NCI-H1436 (cell line): ENCODE measurements around the gene AEBP1.

ENCODE experiments used
- DNase-seq: peaks from one replicate; lab custom pipeline; 2025; lab: John Stamatoyannopoulos, UW

The AEBP1 gene

DNA sequence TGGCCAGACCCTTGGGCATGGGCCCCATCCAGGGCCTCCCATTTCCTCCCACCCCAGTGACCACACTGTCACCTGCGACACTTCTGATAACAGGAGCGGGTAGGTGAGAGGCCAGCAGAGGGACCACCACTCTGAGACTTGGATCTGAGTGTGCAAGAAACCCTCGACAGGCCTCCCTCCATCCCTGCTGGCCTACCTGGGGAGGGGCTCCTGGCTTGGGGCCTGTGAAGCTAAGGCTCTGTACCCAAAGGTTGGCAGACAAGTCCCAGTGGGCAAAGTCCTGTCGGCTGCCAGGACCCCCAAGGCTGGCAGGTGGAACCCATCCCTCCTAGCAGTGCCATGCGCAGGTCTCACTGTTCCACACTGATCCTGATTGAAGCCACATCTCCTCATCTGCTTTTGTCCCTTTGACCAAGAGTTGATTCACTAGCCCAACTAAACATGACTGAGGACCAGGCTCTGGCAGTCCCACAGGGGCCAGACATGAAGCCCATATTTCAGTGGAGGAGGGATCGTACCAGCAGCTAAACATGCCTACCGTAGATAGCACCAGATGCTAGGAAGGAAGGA lies 37.6 kb upstream of the AEBP1 start:
- DNase-seq, result no peak

DNA sequence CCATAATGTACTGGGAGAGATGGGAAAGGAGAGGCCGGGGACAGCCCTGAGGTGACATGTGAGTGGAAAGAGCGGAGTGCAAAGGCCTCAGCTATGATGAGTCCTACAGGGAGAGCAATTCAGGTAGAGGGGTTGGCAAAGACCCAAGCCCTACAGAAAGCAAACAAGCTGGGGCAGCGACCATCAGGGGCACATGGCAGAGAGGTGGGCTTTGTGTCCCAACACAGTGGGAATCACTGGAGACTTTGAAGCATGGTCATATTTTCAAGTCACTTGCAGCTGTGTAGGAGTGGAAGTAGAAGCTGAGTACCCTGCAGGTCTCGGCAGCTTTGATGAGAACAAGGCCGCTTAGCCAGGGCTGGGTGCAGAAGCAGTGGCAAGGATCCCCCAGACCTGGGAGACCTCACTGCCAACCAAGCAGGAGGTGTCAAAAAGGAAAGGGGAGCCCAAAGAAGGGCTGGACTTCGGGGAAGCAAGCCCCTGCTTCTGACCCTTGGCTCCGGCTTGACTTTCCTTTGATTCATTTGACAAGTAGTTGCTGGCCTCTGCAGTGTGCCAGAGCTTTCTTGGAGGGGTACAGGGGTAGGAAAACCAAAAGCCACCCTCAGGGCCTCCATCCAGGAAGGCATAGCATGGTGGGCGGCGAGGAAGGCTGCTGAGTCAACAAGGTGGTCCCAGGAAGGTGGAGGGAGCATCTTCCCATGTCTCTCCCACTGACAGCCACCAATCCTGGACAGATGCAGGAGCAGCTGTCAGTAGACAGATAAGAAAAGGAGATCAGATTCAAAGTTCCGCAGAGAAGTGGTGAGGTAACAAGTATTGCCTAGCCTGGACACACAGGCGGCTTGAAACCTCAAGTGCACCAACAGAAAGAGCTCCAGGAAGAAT lies 36.8 kb upstream of the AEBP1 start:
- DNase-seq, result no peak

DNA sequence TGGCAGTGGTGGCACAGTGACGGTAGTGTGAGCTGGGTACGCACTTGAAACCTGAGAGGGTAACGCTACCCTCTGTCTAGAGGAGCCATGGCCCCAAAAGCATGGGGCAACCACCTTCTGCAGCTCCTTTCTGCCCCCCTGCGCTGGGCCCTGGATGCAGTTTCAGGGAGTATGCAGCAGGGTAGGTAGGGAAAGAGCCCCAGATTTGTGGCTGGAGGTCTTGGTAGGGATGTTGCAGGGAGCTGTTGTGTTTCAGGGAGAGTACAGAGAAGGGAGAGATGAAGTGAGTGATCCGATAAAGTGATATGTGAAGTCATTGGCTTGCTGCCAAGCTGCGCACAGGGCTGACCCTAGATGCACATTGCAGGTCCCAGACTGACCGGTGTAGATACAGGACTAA lies 36.1 kb upstream of the AEBP1 start:
- no peak for DNase-seq

DNA sequence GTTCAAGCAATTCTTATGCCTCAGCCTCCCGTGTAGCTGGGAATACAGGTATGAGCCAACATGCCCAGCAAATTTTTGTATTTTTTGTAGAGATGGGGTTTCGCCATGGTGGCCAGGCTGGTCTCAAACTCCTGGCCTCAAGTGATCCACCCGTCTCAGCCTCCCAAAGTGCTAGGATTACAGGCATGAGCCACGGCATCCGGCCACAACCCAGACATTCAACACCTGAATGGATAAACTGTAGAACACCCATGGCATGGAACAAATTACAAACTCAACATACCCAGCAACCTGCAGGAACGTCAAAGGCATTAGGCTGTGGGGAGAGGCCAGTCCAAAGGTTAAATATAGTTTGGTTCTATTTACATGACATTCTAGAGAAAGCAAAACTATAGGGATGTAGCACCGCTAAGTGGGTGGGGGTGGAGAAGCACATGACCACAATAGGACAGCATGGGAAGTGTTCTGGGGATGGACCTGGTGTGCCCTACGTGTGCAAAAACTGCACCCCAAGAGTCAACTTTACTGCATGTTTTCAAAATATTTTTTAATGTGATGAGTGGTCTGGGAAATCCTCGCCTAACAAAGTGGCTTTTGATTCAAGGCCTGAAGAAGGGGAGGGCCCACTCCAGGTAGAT lies 32.3 kb upstream of the AEBP1 start:
- no peak for DNase-seq

DNA sequence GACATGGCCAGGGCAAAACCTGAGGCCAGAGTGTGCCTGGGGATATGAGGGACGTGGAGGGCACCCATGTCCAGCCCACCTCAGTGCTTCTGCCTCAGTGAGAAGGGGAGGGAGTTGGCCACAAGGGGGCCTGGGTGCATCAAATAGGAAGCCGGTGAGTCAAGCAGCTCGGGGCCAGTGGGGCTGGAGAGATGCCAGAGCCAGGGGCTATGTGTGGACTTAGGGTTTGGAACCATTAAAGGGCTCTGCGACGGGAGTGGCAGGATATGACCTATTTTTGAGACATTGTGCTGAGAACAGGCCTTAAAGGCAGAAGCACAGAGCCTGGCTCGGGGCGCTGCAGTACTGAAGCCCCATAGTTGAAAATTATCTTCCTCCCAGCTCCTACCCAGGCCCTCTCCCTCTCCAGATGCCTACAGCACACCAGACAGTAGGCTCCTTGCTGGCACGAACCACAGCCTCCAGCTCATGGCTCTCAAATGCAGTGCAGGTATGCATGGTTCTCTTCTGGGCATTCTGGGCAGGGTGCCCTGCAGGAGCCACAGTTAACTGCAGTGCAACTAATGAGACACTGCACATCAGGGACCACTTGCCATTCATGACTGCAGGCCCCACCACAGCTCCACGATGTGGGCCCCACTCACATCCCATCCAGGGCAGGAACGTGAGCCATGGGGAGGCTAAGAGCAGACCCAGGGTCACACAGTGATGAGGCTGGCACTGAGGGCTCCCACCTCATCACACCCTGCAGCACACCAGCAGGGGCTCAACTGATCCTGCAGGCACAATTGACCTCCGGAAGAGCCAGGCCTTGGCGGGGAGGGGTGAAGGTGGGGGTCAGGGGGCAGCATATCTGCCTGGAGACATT lies 31.5 kb upstream of the AEBP1 start:
- DNase-seq, result no peak

DNA sequence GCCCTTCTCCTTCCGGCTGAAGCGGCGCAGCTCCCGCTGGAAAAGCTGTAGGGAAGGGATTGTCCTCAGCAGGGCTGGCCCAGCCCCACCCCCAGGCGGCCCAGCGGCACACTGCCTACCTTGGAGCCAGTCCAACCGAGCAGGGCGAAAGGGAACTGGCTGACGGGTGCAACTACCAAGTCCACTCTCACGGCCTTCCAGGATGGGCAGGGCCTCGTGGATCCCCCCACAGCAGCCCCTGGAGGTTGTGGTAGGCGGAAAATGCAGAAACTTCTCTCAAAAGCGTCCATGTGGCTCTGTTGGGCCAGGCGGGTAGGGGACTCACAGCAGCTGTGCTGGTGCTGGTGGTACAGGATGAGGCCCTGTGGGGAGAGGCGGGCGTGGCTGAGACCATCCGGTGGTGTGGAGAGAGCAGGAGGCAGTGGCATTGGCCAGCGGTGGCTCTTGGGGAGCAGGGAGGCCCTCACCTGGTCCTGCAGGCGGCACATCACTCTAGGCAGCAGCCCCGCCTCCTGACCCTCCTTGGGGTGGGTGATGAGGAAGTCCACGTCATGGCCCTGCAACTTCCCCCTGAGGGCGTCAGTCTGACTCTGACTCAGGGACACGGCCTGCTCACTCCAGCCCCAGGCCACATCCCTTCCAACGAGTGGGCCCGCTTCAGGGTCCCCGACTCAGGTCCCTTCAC lies 30.3 kb upstream of the AEBP1 start:
- DNase-seq, result no peak

DNA sequence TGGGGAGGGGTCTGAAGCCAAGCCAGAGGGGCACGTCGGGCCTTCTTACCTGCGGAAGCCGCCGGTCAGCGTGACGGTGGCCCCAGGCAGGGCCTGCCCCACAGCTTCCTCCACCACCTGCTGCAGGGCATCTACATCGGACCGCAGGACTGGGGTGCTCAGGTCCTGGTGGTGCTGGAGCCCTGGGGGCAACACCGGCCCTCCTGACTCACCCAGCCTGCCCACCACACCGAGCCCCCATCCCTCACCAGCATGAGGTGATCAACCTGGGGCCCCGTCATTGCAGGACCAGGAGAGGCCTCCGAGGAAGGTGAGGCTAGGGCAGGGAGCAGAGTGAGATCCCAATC lies 29.8 kb upstream of the AEBP1 start:
- DNase-seq, result no peak

DNA sequence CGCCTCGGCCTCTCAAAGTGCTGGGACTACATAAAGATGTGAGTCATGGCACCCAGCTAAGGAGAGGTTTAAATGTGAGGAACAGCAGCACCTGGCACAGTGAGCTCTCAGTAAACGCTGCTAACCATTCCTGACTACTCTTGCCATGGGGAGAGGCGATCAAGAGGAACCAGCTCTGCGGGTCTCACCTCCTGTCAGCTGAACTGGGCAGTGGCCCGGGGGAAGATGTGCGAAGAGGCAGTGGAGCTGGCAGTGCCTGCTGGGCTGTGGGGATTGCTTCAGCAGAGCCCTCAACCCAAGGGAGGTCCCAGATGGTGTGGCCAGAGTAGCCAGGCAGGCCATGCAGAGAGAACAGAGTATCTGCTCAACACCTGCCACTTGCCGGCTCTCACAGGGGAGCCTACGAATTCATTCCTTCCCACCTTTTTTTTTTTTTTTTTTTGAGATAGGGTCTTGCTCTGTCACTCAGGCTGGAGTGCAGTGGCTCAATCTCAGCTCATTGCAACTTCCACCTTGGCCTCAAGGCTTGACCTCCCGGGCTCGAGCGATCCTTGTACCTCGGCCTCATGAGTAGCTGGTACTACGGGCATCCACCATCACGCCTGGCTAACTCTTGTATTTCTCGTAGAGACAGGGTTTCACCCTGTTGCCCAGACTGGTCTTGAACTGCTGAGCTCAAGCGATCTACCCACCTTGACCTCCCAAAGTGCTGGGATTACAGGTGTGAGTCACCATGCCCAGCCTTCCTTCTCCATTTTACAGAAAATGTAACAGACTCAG lies 28.7 kb upstream of the AEBP1 start:
- DNase-seq, result no peak

DNA sequence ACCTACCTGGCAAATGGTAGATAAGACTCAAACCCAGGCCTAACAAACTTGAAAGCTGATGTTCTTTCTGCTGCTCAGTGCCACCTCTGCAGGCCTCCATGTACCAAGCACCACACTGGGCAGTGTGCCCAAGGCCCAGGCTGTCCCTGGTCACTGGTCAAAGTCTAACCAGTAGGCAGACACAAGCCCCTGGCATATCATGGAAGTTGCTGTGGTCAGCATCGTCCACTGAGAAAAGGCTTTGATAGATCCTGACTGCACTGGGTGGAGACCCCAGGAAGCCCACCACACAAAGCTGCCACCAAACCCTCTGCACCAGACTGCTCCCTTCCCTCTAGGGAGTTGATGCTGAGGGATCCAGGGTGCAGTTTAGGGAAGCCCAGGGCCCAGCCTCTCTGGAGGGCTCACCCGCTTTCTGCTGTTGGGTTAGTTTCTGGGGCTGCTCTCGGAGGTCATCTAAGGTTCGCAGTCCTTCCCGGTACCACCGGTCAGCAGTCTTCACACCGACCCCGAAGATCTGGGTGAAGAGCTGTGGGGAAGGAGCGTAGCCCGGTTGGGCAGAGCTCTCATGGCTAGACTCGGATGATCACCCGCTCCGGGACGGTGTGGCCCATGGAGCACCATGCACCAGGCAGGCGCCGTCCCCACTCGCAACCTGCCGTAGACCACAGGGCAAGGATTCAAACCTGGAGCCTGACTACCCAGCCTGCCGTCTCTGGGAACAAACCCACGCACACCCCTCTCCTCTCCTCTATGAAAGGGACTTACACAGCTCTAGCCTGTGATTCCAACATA lies 27.8 kb upstream of the AEBP1 start:
- DNase-seq, result no peak

DNA sequence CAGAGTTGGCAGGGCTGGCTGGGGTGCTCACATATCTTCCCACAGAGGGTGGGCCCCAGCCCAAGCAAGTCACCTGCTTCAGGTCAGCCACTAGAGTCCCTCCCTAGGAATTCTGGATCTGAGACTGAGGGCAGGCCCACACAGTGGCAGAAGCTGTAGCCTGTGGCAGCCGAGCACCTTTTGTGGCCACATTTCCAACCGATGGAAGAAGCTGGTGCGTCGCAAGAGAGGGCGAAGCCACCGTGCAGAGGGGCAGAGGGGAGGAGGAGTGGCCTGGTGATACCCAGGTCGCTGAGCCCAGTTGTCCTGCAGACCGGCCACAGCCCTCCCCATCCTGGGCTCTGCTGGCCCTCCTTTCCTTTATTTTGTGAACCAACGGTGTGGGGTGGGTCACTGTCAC lies 27.1 kb upstream of the AEBP1 start:
- DNase-seq, result no peak

DNA sequence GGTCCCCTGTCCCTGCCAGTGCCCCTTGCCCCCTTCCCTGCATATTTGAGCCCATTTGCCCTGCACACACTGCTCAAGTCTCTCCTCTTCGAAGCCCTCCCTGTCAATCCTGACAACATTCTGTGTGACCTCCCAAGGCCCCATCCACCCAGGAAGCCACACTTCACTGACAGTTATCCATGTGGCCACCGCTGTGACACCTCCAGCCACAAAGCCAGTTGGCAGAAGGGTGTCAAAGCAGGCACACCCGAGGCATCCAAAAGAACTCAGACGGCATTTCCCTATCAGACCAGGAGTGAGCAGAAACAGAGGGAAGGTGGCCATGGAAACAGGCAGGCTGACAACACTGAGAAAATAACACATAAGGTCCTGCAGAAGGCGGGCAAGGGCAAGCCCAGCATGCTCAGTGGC lies 26.5 kb upstream of the AEBP1 start:
- no peak for DNase-seq

DNA sequence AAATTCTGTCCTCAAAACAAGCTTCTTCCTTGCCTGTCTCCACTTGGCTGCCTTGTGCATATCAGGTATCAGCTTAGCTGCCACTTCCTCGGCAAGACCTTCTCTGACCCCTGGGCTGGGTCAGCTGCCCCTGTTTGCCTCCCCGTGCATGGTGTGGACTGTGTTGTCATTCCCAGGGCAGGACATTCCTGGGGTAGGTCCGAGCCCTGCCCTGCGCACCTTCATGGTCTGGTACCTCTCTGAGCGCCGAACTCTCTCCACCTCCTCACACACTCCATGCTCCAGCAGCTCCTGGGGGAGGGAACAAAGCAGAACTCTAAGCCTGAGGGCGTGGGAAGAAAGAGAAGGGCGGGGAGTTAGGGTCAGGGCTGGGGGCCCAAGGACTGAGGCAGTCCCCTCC lies 25.6 kb upstream of the AEBP1 start:
- no peak for DNase-seq

DNA sequence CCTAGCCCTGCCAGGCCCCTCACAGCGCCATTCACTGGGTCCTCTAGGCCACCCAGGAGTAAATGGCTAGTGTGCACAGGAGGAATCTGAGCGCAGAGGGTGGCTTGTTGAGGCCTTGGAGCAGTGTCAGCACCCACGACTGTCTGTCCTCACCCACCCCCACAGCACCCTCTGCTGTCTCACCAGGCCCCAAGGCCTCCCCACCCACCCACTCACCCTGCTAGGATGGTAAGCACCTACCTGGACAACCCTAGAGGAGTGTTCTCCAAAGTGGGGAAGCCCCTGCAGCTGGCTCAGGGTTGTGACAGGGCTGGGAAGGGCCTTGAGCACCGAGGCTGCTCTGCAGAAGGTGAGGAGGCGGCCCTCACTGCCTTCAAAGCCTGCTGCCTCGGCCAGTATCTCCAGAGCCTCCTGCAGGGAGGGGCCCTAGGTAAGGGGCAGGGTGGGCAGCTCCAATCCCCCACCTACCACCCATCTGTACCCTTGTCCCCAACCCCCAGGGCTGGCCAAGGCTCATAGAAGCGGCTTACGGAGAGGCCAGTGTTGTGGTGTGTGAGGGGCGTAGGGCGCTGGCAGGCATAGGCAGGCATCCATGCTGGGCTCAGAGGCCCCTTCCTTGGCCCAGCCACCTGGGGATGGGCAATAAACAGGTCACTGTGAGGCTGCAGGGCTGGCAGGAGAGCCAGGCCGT lies 24.7 kb upstream of the AEBP1 start:
- DNase-seq, result no peak

DNA sequence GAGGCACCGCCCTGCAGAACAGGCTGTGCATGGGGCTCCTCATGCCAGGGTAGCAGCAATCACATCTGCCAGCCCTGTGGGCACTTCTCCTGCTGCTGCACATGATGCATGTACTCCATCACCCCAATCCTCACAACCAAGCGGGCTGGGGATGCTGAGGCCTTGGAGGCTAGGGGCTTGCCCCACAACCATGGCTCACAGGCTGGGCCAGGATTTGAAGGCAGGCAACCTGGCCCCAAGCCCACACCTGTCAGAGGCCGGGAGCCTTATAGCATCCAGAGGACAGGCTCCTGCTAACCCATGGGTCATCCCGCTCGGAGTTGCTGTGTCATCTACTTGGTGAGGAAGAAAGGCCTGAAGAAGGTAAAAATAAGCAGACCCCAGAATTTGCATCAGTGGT lies 24.0 kb upstream of the AEBP1 start:
- DNase-seq, result no peak

DNA sequence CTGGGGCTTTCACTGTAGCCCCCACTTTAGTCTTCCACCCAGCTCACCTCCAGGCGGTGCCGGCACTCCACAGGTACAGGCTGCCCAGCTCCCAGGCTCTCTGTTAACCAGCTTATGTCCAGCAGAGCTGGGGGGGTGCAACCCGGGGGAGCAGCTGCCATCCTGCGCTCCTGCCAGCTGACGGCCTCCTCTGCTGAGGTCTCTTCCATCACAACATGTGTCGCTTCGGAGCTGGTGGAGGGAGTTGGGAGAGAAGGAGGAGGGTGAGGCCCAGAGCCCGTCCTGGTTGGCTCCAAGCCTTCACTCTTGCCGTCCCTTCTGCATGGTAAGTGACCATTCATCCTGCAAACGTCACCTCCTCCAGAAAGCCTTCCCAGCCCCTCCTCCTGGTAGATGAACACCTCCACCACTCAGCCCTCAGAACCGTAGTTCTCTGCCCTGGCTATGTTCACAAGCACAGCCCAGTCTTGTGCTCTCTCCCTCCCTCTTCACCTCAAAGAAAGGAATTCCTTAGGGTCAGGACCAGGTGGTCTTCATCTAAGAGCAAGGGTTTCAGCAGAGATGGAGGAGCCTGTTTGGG lies 23.4 kb upstream of the AEBP1 start:
- no peak for DNase-seq

DNA sequence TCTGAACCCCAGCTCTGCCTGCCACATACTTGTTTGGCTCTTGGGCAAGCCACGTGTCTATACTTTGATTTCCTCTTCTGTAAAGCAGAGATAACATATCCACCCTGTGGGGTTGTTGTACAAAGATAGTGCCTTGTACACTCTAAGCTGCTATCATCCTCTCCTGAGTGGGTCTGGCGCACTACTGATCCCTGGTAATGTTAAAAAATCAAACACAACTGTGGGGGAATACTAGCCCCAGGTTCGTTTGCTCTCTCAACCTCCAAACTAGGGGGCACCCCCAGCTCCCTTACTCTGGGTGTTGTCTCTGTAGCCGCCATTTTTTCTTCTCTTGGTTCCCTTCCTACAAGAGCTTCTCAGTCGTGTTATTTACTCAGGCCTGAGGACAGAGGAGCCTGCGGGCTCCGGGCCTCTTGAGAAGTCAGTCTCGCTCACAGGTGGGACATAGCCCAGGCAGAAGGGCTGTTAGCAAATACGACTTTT lies 22.8 kb upstream of the AEBP1 start:
- no peak for DNase-seq

DNA sequence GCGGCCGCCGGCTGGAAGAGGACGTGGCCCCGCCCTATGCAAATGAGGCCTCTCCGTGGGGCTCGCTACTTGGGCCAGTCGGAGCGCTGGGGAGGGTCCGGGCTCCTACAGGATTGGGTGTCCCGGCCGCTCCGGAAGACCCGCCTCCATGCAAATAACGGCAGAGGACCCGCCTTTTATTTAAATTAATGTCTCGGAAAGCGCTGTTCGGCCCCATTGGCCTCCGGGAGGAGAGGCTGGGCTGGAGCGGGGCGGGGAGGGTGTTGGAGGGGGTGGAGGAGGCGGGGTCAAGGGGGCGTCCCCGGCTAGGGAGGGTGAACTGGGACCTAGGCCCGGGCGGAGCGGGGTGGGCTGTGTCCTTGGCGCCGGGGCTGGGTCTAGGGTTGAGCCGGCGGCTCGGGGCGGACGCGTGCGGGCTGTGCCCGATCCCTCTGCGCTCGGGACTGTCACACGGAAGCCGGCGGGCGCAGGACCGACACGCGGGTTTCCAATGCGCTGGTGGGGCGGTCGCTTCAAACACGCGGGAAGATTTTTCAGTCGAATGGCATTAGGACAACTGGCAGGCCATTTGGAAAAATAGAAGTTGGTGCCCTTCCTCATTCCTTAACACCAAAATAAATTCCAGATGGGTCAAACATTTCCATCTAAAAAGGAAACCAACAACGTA lies 21.5 kb upstream of the AEBP1 start:
- DNase-seq, result peak; percentile 99

DNA sequence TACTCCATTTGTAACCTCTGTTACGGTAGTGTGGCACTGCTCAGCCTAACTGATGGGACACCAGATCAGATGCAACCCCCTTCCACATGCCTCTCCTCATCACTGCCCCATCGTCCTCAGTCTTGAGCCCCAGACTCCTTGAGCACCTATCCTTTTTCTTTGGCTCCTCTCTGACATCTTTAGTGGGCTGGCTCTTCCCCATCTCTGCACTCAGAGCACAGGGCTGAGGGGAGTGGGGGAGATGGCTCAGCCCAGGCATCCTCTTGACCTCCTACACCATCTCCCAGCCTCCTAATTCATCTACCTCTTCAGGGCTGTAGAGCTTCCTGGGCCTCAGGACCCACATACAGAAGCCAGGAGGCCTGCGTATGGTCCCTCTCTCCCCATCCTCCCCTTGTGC lies 20.3 kb upstream of the AEBP1 start:
- DNase-seq, result no peak

DNA sequence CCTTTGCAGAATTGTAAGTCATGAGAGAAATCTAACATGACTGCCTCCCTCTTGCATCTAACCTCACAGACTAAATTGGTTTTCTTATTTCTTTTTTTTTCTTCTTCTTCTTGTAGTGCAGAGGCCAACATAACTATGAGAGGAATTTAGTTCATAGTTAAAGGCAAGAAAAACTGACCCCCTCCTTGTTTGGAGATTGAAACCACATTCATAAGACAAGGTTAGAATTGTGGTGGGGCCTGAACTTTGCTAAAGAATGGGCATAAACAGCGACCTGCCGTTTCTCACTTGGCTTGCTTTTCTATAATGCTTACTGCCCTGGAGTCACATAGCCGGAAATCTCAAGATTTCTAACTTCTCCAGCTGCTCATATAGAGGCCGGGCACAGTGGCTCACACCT lies 19.4 kb upstream of the AEBP1 start:
- no peak for DNase-seq
